Activated T-helper 2 cell treated with anti-CD3 and anti-CD28 coated beads, Interferon-gamma antibody, Interleukin-2, Interleukin-4, amounts not matched to agents 10 μg/mL and 5 μg/mL and 100 μg/mL, durations not matched to agents 14 hours and 24 hours and 36 hours (primary cell): ENCODE measurements around the gene NRXN3. TPM values are rescaled to one million over a fixed set of nuclear protein-coding genes. Genes with fewer than 3 reads are reported as not detected.

Experiments used
- DNase-seq: peaks from one replicate; pipeline ENCODE4 v3.0.0; 2021; ENCODE audit warnings: low spot score
- H3K27ac Mint-ChIP-seq: one replicate; pipeline ENCODE4 v1.8.0; 2021; ENCODE audit warnings: mixed read lengths
- H3K27me3 Mint-ChIP-seq: one replicate; pipeline ENCODE4 v1.8.0; 2021; ENCODE audit warnings: low read depth, mixed read lengths
- H3K36me3 Mint-ChIP-seq: one replicate; pipeline ENCODE4 v1.8.0; 2021; ENCODE audit warnings: low read depth, mixed read lengths
- H3K4me1 Mint-ChIP-seq: one replicate; pipeline ENCODE4 v1.8.0; 2021; ENCODE audit warnings: low read depth, mixed read lengths
- H3K4me3 Mint-ChIP-seq: one replicate; pipeline ENCODE4 v1.8.0; 2021; ENCODE audit warnings: low read depth, mild to moderate bottlenecking, moderate library complexity, mixed read lengths
- H3K9me3 Mint-ChIP-seq: one replicate; pipeline ENCODE4 v1.8.0; 2021; ENCODE audit warnings: mixed read lengths
- intact Hi-C: fragments of 100-400 bp; cut with micrococcal nuclease; formaldehyde crosslinking; loops from one replicate; pipeline ENCODE4 v1.15.1; 2023
- total RNA-seq: library from RNA; stranded (reverse); gene quantifications from 2 replicates; pipeline ENCODE4 v1.2.3, GENCODE V29; 2022

NRXN3 gene
- total RNA-seq, 1 donor from 2014 or later: not detected

DNA sequence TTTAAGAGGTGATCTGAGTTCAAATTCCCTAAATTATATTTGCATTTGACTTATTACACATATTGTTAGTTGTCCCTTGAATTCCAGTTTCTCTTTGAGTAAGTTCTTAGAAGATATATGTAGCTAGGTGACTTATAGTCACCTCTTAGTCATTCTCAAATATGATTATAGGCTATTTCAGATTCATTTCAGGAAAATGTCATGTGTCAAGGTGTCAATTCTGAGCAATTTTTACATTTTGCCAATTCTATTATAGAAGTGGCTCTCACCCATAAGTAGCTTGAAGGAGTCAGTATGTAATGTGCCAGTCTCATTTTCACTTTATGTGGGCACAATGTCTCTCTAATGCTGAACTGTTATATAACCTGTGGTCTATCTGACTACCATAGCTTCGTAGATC is 1417.7 kb downstream of the NRXN3 start:
- no peaks in the 10 kb centered on the region for H3K36me3 Mint-ChIP-seq
- no peak for DNase-seq
- H3K27ac Mint-ChIP-seq: no peak overlapping the region
- intact Hi-C loops: no loop called here
- no peaks in the 10 kb centered on the region for H3K4me1 Mint-ChIP-seq
- no peaks in the 10 kb centered on the region for H3K27me3 Mint-ChIP-seq
- no peaks in the 10 kb centered on the region for H3K9me3 Mint-ChIP-seq
- no peak overlapping the region for H3K4me3 Mint-ChIP-seq

DNA sequence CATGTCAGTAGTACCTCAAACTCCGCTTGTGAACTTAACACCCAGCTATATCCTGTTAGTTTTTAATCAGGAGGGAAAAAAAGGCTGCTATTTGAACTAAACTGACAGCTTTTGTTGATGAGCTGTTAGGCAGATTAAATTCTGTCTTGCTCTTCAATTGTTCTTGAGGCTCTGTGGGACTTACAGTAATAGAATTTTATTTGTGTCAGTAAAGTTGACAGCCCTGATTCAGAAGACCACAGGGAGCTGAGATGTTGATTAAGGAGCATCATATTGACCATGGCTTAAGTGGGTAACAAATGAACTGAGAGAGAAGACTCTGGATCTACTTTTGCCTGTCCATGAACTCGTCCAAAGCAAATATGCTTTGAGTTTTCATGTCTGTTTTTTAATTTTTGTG is 1418.2 kb downstream of the NRXN3 start:
- no peaks in the 10 kb centered on the region for H3K9me3 Mint-ChIP-seq
- no peaks in the 10 kb centered on the region for H3K4me1 Mint-ChIP-seq
- no peak overlapping the region for H3K27ac Mint-ChIP-seq
- no peak overlapping the region for H3K4me3 Mint-ChIP-seq
- intact Hi-C loops: no loop called here
- no peaks in the 10 kb centered on the region for H3K36me3 Mint-ChIP-seq
- no peaks in the 10 kb centered on the region for H3K27me3 Mint-ChIP-seq
- no peak for DNase-seq

DNA sequence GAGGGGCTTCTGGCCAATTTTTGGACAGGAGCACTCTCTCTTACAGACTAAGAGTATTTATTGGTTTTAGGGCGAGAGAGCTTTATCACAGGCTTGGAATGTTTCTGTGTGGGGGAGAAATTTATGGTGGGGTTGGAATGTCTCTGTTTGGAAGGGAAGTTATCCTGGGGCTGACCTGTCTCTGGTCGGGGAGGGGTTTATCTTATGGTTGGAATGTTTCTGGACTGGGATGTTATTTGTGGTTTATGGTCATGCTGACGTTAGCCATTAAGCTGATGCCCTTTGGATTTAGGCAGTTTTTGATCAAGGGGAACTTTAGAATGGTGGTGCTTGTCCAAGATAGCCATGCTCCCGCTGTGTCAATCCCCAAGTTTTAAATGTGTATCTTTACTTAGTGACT is 1426.4 kb downstream of the NRXN3 start:
- DNase-seq: no peak
- Mint-ChIP-seq H3K4me3 (no peak overlapping the region), H3K9me3 (peaks cover 4% of the 10 kb centered on the region), H3K27me3 (no peaks in the 10 kb centered on the region), H3K4me1 (no peaks in the 10 kb centered on the region), H3K36me3 (no peaks in the 10 kb centered on the region), H3K27ac (no peak overlapping the region)
- intact Hi-C loops: no loop called here

- Mint-ChIP-seq H3K36me3 (no peaks in the 10 kb centered on the region), H3K27ac (no peak overlapping the region), H3K27me3 (no peaks in the 10 kb centered on the region), H3K4me3 (no peak overlapping the region), H3K4me1 (no peaks in the 10 kb centered on the region), H3K9me3 (peaks cover 4% of the 10 kb centered on the region)
- DNase-seq: no peak
- intact Hi-C loops: no loop called here
Observed at GRCh38 chr14:79597566-79597965, 1427.4 kb downstream of the NRXN3 start.

- no peak overlapping the region for H3K27ac Mint-ChIP-seq
- H3K36me3 Mint-ChIP-seq: no peaks in the 10 kb centered on the region
- H3K27me3 Mint-ChIP-seq: no peaks in the 10 kb centered on the region
- no peaks in the 10 kb centered on the region for H3K4me1 Mint-ChIP-seq
- DNase-seq: no peak
- H3K9me3 Mint-ChIP-seq: peaks cover 4% of the 10 kb centered on the region
- intact Hi-C loops: no loop called here
- no peak overlapping the region for H3K4me3 Mint-ChIP-seq
Observed at GRCh38 chr14:79598339-79598738, 1428.2 kb downstream of the NRXN3 start.

- no peak overlapping the region for H3K27ac Mint-ChIP-seq
- intact Hi-C loops: no loop called here
- no peak overlapping the region for H3K4me3 Mint-ChIP-seq
- H3K27me3 Mint-ChIP-seq: no peaks in the 10 kb centered on the region
- H3K36me3 Mint-ChIP-seq: no peaks in the 10 kb centered on the region
- peaks cover 4% of the 10 kb centered on the region for H3K9me3 Mint-ChIP-seq
- no peak for DNase-seq
- H3K4me1 Mint-ChIP-seq: no peaks in the 10 kb centered on the region
Observed at GRCh38 chr14:79599239-79599638, 1429.1 kb downstream of the NRXN3 start.

- intact Hi-C loops: no loop called here
- no peak for DNase-seq
- Mint-ChIP-seq H3K36me3 (no peaks in the 10 kb centered on the region), H3K4me1 (no peaks in the 10 kb centered on the region), H3K27ac (no peak overlapping the region), H3K9me3 (peaks cover 4% of the 10 kb centered on the region), H3K4me3 (no peak overlapping the region), H3K27me3 (no peaks in the 10 kb centered on the region)
Observed at GRCh38 chr14:79600406-79600805, 1430.2 kb downstream of the NRXN3 start.

- no peak overlapping the region for H3K4me3 Mint-ChIP-seq
- H3K9me3 Mint-ChIP-seq: peaks cover 4% of the 10 kb centered on the region
- no peaks in the 10 kb centered on the region for H3K27me3 Mint-ChIP-seq
- no peaks in the 10 kb centered on the region for H3K36me3 Mint-ChIP-seq
- H3K27ac Mint-ChIP-seq: no peak overlapping the region
- no peak for DNase-seq
- H3K4me1 Mint-ChIP-seq: no peaks in the 10 kb centered on the region
- intact Hi-C loops: no loop called here
Observed at GRCh38 chr14:79601579-79601978, 1431.4 kb downstream of the NRXN3 start.

- no peaks in the 10 kb centered on the region for H3K27me3 Mint-ChIP-seq
- no peaks in the 10 kb centered on the region for H3K36me3 Mint-ChIP-seq
- no peak for DNase-seq
- H3K4me3 Mint-ChIP-seq: no peak overlapping the region
- intact Hi-C loops: no loop called here
- no peaks in the 10 kb centered on the region for H3K4me1 Mint-ChIP-seq
- peaks cover 4% of the 10 kb centered on the region for H3K9me3 Mint-ChIP-seq
- no peak overlapping the region for H3K27ac Mint-ChIP-seq
Observed at GRCh38 chr14:79602045-79602444, 1431.9 kb downstream of the NRXN3 start.

DNA sequence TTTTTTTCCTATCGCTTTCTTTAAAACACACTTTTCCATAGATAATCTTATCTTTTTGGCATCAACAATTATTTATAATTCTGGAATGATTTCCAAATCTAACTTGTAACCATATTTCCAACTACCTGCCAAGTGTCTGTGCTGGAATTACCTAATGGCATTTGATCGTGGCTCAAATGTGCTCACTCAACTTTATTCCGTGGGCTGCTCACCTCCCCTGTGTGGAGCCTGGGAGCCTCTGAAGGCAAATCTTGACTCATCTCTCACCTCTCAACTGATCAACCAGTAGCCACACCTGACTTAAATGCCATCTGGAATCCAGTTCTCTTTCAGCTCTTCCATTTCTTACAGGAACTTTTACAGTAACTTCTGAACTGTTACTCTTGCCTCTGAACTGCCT is 1432.6 kb downstream of the NRXN3 start:
- Mint-ChIP-seq H3K36me3 (no peaks in the 10 kb centered on the region), H3K27me3 (no peaks in the 10 kb centered on the region), H3K9me3 (peaks cover 4% of the 10 kb centered on the region), H3K4me3 (no peak overlapping the region), H3K4me1 (no peaks in the 10 kb centered on the region), H3K27ac (no peak overlapping the region)
- DNase-seq: no peak
- intact Hi-C loops: no loop called here

DNA sequence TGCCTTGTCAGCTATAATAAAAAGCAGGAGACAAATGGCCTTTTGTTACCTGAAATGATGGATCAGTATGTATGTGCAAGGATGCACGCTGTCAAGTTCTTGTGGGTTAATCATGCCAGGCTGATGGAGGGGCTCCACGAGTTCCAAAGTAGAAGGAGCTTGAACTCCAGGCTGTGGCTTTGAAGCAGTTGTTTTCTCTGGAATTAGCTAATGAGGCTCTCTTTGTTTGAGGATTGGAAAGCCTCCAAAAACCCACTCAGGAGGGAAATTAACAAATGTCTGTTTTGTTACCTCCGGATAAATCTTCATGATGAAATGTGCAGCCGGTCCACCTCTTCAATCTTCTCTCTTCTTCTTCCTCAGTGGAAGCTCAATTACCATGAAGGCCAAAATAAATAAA is 1435.7 kb downstream of the NRXN3 start:
- H3K9me3 Mint-ChIP-seq: peaks cover 4% of the 10 kb centered on the region
- no peak overlapping the region for H3K27ac Mint-ChIP-seq
- no peaks in the 10 kb centered on the region for H3K4me1 Mint-ChIP-seq
- H3K4me3 Mint-ChIP-seq: no peak overlapping the region
- intact Hi-C loops: no loop called here
- H3K36me3 Mint-ChIP-seq: no peaks in the 10 kb centered on the region
- H3K27me3 Mint-ChIP-seq: no peaks in the 10 kb centered on the region
- DNase-seq: no peak

DNA sequence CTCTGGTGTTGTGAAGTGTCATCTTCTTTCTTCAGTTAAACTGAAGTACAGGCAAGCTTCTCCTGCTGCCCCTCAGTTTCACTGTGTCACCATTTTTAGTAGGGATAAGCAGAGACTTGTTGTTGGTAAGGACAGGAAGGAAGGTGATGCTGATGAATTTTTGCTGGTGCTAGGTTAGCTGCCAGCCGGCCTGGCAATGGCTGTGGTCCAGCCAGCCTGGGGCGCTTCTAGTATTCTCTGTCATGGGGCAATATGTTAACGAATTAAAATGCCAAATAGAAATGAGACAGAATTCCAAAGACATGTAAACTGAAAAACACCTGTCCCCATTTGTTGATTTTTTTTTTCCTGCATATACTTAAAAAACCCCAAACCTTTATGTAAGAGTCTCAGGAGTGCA is 1438.3 kb downstream of the NRXN3 start:
- Mint-ChIP-seq H3K36me3 (no peaks in the 10 kb centered on the region), H3K27me3 (no peaks in the 10 kb centered on the region), H3K9me3 (peaks cover 4% of the 10 kb centered on the region), H3K27ac (no peak overlapping the region), H3K4me3 (no peak overlapping the region), H3K4me1 (no peaks in the 10 kb centered on the region)
- DNase-seq: no peak
- intact Hi-C loops: no loop called here

DNA sequence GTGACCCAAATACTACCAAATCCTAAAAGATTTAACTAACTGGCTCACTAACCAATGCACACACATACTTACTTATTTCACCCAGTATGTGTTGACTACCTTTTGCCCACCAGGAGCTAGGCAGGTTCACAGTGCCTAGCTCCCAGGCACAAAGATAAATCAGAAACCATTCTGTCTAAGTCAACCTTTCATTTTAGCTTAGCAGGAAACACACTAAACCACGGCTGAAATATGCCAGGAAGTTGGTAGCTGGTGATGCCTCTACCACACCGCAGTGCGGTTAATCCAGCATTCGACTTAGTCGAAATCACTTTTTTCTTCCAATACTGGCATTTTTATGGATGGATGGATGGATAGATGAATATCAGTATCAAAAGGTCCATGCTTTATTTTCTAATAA is 1443.5 kb downstream of the NRXN3 start:
- H3K36me3 Mint-ChIP-seq: no peaks in the 10 kb centered on the region
- no peak overlapping the region for H3K4me3 Mint-ChIP-seq
- no peak overlapping the region for H3K27ac Mint-ChIP-seq
- no peaks in the 10 kb centered on the region for H3K27me3 Mint-ChIP-seq
- no peaks in the 10 kb centered on the region for H3K4me1 Mint-ChIP-seq
- no peak for DNase-seq
- peaks cover 11% of the 10 kb centered on the region for H3K9me3 Mint-ChIP-seq
- intact Hi-C loops: no loop called here

DNA sequence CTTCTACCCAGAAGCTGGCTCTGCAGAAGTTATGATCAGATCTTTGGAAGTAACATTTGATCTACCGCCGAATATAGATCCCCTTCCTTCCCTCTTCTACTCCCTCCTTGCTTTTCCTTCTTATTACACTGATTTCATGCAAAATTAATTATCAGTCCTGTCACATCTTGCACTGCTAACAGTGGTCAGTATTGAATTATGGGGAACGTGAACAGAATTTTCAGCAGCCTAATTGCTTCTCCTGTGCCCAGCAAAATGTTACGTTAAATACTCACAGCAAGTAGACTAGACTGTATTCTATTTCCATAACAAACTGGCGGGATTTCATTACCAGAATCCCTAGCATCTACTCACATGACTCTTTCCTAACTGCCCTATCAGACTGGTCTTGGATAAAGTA is 1444.3 kb downstream of the NRXN3 start:
- H3K9me3 Mint-ChIP-seq: peaks cover 12% of the 10 kb centered on the region
- H3K27me3 Mint-ChIP-seq: no peaks in the 10 kb centered on the region
- H3K27ac Mint-ChIP-seq: no peak overlapping the region
- DNase-seq: no peak
- intact Hi-C loops: no loop called here
- H3K36me3 Mint-ChIP-seq: no peaks in the 10 kb centered on the region
- no peaks in the 10 kb centered on the region for H3K4me1 Mint-ChIP-seq
- H3K4me3 Mint-ChIP-seq: no peak overlapping the region
